Tibial nerve (tissue), 4 donors: ENCODE measurements around the gene ADGRG6. TPM values are rescaled to one million over a fixed set of nuclear protein-coding genes. Genes with fewer than 3 reads are reported as not detected.
A peak's percentile ranks its signal among the peaks of the same experiment; 100 is the strongest.

Source experiments
- DNase-seq, 2 donors: peaks; one replicate each; pipeline ENCODE4 v3.0.0-alpha.2; 2019; ENCODE audit warnings: low spot score in 2 of 2
- H3K27ac ChIP-seq, 4 donors: fragments of 200-600 bp; sonication (generic) in 3 of 4; one replicate each; pipeline ENCODE4 v1.5.1; 2017 to 2019; ENCODE audit warnings: mild to moderate bottlenecking in 1 of 4
- H3K27me3 ChIP-seq, 2 donors: fragments of 200-600 bp; sonication (generic) in 1 of 2; one replicate each; pipeline versions ENCODE4 v1.5.1 to v1.6.0; 2017 to 2019
- H3K36me3 ChIP-seq, 3 donors: fragments of 200-600 bp; sonication (generic); one replicate each; pipeline ENCODE4 v1.5.1; 2018 to 2019
- H3K4me1 ChIP-seq, 4 donors: fragments of 200-600 bp; sonication (generic) in 3 of 4; one replicate each; pipeline ENCODE4 v1.5.1; 2017 to 2019
- H3K4me3 ChIP-seq, 4 donors: fragments of 200-600 bp; sonication (generic) in 3 of 4; one replicate each; pipeline ENCODE4 v1.5.1; 2017 to 2019; ENCODE audit warnings: mild to moderate bottlenecking in 1 of 4, moderate library complexity in 1 of 4
- H3K9me3 ChIP-seq, 4 donors: fragments of 200-600 bp; sonication (generic) in 3 of 4; one replicate each; pipeline ENCODE4 v1.5.1; 2017 to 2019
- EP300 ChIP-seq, 2 donors: sonication (generic); formaldehyde crosslinking; IDR thresholded peaks; one replicate each; pipeline ENCODE4 v1.6.1; 2017; ENCODE audit warnings: antibody characterized with exemption in 2 of 2, mild to moderate bottlenecking in 1 of 2
- POLR2A ChIP-seq, 2 donors: fragments of 450-650 bp; IDR thresholded peaks; one replicate each; pipeline ENCODE4 v1.6.1; 2017; ENCODE audit warnings: antibody characterized with exemption in 2 of 2, mild to moderate bottlenecking in 2 of 2, moderate library complexity in 2 of 2
- WGBS, 2 donors: methylation state at CpG; one replicate each; pipeline ENCODE4 v1.1.5; 2018; 5-methylcytosine and 5-hydroxymethylcytosine counted together
- total RNA-seq, 4 donors: library from RNA; depleted of rRNA; stranded (reverse); fragments of >200 nt; gene quantifications; one replicate each; pipeline ENCODE4 v1.1.0, GENCODE V29; 2016
- TF ChIP-seq, protein P1 (sequence below), 5 experiments: fragments of 200-600 bp in 3 of 5; fragments of 450-650 bp in 2 of 5; sonication (generic) in 3 of 5; IDR thresholded peaks; one replicate each; pipeline ENCODE4 v1.5.1; 2016 to 2019; ENCODE audit warnings: antibody characterized with exemption in 5 of 5, mild to moderate bottlenecking in 3 of 5, moderate library complexity in 2 of 5

ADGRG6 gene
- total RNA-seq, 4 donors from 2014 or later = 35.4 to 59.9 (median 39.1) TPM

DNA sequence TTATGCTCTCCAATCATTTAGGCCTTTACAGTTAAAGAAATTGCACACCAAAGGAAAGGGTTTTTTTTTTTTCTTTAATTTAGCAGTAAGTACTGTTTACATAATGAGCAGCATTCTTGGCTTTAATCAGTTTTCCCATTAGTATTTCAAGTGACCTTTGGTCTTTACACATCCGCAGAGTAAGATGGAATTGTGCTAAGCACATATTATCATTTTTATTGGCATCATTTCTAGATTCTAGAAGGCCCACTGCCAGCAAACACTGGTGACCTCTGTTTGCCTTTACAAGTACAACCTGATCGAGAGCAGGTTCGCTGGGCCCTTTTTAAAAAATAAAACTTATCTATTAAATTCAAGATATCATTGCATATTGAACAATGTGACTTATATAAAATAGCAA is 104.3 kb downstream of the ADGRG6 start:
- peak in 1 of 2 donors; percentile 12 for TF ChIP-seq EP300 (IDR thresholded peaks at IDR 0.05)
- no peak for TF ChIP-seq POLR2A (IDR thresholded peaks at IDR 0.05)
- H3K27ac ChIP-seq = no peak overlapping the region
- no peaks in the 10 kb centered on the region for H3K4me1 ChIP-seq
- H3K9me3 ChIP-seq = no peaks in the 10 kb centered on the region
- no peak for DNase-seq
- peaks cover 0 to 3% (median 0%) of the 10 kb centered on the region in 3 donors for H3K36me3 ChIP-seq
- H3K27me3 ChIP-seq = no peaks in the 10 kb centered on the region
- WGBS, 2 donors = 49 to 57% methylated on average over 3 of the region's 3 CpGs
- H3K4me3 ChIP-seq = no peak overlapping the region

DNA sequence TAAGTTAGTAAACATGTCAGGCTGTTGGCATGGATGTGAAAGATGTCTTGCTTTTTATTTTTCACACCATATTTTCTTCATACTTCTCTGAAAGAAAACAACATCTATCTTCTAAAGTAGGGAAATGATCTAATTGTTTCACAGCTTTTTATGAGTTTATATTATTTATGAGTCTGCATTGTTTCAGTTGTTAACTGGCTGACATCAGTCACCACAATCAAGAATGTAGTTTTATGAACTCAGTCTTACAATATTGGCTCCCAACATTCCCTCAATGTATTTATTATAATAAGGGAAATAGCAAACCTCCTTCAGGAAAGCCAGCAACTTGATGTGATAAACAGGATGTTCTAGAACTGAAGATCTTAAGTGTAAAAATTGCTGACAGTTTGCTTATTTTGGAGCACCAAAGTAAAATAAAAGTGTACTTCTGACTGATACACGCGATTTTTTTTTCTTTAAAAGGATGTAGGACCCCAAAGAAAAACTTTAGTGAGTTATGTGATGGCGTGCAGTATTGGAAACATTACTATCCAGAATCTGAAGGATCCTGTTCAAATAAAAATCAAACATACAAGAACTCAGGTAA is 106.0 kb downstream of the ADGRG6 start:
- Histone ChIP-seq H3K27me3 (no peaks in the 10 kb centered on the region), H3K36me3 (no peaks in the 10 kb centered on the region), H3K4me1 (no peaks in the 10 kb centered on the region), H3K27ac (no peak overlapping the region), H3K9me3 (no peaks in the 10 kb centered on the region), H3K4me3 (no peak overlapping the region)
- no peak for TF ChIP-seq EP300 (IDR thresholded peaks at IDR 0.05)
- TF ChIP-seq POLR2A (IDR thresholded peaks at IDR 0.05) = no peak
- TF ChIP-seq, protein P1, sequence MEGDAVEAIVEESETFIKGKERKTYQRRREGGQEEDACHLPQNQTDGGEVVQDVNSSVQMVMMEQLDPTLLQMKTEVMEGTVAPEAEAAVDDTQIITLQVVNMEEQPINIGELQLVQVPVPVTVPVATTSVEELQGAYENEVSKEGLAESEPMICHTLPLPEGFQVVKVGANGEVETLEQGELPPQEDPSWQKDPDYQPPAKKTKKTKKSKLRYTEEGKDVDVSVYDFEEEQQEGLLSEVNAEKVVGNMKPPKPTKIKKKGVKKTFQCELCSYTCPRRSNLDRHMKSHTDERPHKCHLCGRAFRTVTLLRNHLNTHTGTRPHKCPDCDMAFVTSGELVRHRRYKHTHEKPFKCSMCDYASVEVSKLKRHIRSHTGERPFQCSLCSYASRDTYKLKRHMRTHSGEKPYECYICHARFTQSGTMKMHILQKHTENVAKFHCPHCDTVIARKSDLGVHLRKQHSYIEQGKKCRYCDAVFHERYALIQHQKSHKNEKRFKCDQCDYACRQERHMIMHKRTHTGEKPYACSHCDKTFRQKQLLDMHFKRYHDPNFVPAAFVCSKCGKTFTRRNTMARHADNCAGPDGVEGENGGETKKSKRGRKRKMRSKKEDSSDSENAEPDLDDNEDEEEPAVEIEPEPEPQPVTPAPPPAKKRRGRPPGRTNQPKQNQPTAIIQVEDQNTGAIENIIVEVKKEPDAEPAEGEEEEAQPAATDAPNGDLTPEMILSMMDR (IDR thresholded peaks at IDR 0.05) = no peak
- no peak for DNase-seq
- WGBS, 2 donors = 66 to 70% methylated on average over 3 of the region's 3 CpGs

DNA sequence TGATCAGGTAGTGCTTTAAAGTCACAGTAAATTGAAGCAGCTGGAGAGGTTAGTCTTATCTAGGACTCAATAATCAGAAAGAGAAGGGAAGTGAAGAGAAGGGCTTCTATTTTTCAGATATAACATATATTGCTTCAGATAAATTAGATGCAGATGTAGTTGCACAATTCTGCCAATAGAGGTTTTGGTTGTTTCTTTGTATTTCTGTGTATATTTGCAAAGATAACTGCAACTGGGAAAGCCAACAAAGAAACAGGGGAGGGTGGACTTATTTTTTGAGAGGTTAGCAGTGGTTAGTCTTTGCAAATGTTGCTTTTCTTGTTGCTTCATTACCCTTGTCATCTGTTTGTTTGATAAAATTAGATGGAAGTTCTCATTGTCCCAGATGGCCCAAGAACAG is 106.6 kb downstream of the ADGRG6 start:
- H3K36me3 ChIP-seq = no peaks in the 10 kb centered on the region
- H3K4me3 ChIP-seq = no peak overlapping the region
- H3K27me3 ChIP-seq = no peaks in the 10 kb centered on the region
- no peak for DNase-seq
- H3K9me3 ChIP-seq = no peaks in the 10 kb centered on the region
- peaks cover 0 to 3% (median 0%) of the 10 kb centered on the region in 4 donors for H3K4me1 ChIP-seq
- H3K27ac ChIP-seq = no peak overlapping the region
- TF ChIP-seq EP300 (IDR thresholded peaks at IDR 0.05) (no peak), POLR2A (IDR thresholded peaks at IDR 0.05) (no peak)
- TF ChIP-seq, protein P1 (IDR thresholded peaks at IDR 0.05) = peak in 1 of 5 experiments; percentile 7

DNA sequence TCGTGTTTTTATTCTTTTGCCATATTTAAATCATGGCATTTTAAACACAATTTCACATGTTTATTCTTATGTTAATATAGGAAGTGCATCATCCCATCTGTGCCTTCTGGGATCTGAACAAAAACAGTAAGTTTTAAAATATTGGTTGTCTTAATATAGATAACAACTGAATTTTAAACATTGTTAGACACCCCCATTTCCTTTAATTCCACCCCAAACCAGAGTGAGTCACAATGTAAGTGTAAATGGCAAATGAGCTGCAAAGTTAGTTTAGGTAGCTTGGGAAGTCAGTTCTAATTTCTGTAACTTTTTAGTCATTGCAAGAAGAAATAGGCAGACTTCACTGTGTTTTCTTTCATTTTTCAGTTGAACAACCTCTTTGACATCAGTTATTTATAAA is 108.0 kb downstream of the ADGRG6 start:
- no peak for DNase-seq
- no peaks in the 10 kb centered on the region for H3K9me3 ChIP-seq
- WGBS, 2 donors = 73 to 75% methylated on average over 1 of the region's 1 CpG
- H3K27me3 ChIP-seq = no peaks in the 10 kb centered on the region
- TF ChIP-seq POLR2A (IDR thresholded peaks at IDR 0.05) (no peak), EP300 (IDR thresholded peaks at IDR 0.05) (no peak)
- TF ChIP-seq, protein P1 (IDR thresholded peaks at IDR 0.05) = no peak
- no peak overlapping the region for H3K27ac ChIP-seq
- H3K4me3 ChIP-seq = no peak overlapping the region
- H3K4me1 ChIP-seq = peaks cover 0 to 4% (median 0%) of the 10 kb centered on the region in 4 donors
- H3K36me3 ChIP-seq = peaks cover 0 to 4% (median 0%) of the 10 kb centered on the region in 3 donors

DNA sequence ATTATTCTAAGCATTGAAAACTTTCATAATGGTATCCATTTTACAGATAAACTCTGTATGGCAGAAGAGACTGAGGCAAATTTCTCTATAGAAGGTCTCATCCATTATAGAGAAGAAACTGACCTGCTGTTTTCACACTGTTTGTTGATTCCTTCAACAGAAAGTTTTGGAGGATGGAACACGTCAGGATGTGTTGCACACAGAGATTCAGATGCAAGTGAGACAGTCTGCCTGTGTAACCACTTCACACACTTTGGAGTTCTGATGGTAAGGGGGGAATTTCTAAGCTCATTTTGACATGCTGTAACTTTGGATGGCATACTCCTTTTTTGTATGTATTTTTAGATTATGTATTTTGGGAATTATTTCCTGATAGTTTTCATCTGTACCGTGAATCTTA is 109.3 kb downstream of the ADGRG6 start:
- Histone ChIP-seq H3K27me3 (no peaks in the 10 kb centered on the region), H3K27ac (no peak overlapping the region), H3K4me1 (peaks cover 0 to 4% (median 0%) of the 10 kb centered on the region in 4 donors), H3K4me3 (no peak overlapping the region), H3K9me3 (no peaks in the 10 kb centered on the region), H3K36me3 (peaks cover 0 to 10% (median 0%) of the 10 kb centered on the region in 3 donors)
- TF ChIP-seq, protein P1 (IDR thresholded peaks at IDR 0.05) = no peak
- TF ChIP-seq POLR2A (IDR thresholded peaks at IDR 0.05) = no peak
- TF ChIP-seq EP300 (IDR thresholded peaks at IDR 0.05) = no peak
- WGBS, 2 donors = 80 to 88% methylated on average over 2 of the region's 2 CpGs
- DNase-seq = no peak
